Body of pancreas (tissue), 4 donors: ENCODE measurements around the gene PLXNA3. TPM values are rescaled to one million over a fixed set of nuclear protein-coding genes. Genes with fewer than 3 reads are reported as not detected.

ENCODE experiments used
- ATAC-seq: fragments of 150-250 bp; one replicate; pipeline ENCODE4 v1.9.1; 2016
- DNase-seq, 4 donors: peaks; one replicate each; pipeline ENCODE4 v3.0.0-alpha.2; 2019
- H3K27ac ChIP-seq, 4 donors: fragments of 200-600 bp; sonication (generic); 1 replicate in 3 of 4; 2 replicates in 1 of 4; pipeline versions ENCODE4 v1.5.1 to v1.6.1; 2016 to 2019; ENCODE audit warnings: mild to moderate bottlenecking in 1 of 4, mixed read lengths in 1 of 4, moderate library complexity in 1 of 4
- H3K27me3 ChIP-seq, 2 donors: fragments of 200-600 bp; sonication (generic); one replicate each; pipeline ENCODE4 v1.6.0; 2016; ENCODE audit warnings: mild to moderate bottlenecking in 1 of 2
- H3K36me3 ChIP-seq, 2 donors: fragments of 200-600 bp; sonication (generic); replicated peaks in 1 of 2; 2 replicates each; pipeline ENCODE4 v1.5.1; 2016; ENCODE audit warnings: low read depth in 2 of 2; ENCODE audit not compliant: insufficient read depth in 1 of 2
- H3K4me1 ChIP-seq: fragments of 200-600 bp; sonication (generic); one replicate; pipeline ENCODE4 v1.6.0; 2016
- H3K4me3 ChIP-seq, 2 donors: fragments of 200-600 bp; sonication (generic); 1 replicate in 1 of 2; 2 replicates in 1 of 2; pipeline ENCODE4 v1.5.1; 2016 to 2019
- H3K9me3 ChIP-seq, 3 donors: fragments of 200-600 bp; sonication (generic); 1 replicate in 2 of 3; 2 replicates in 1 of 3; pipeline ENCODE4 v1.5.1; 2016
- CTCF ChIP-seq, 7 experiments: fragments of 450-650 bp in 4 of 7; fragments of 200-600 bp in 3 of 7; sonication (generic) in 3 of 7; IDR thresholded peaks; one replicate each; pipeline ENCODE4 v1.5.1; 2016 to 2019; ENCODE audit warnings: antibody characterized with exemption in 7 of 7
- POLR2A ChIP-seq, 3 donors: fragments of 450-650 bp; IDR thresholded peaks; one replicate each; pipeline ENCODE4 v1.6.1; 2016; ENCODE audit warnings: antibody characterized with exemption in 3 of 3, mild to moderate bottlenecking in 2 of 3
- WGBS, 2 donors: methylation state at CpG; one replicate each; pipeline ENCODE4 v1.1.5; 2017; 5-methylcytosine and 5-hydroxymethylcytosine counted together
- intact Hi-C: fragments of 100-400 bp; cut with DNase I; formaldehyde crosslinking; loops from one replicate; pipeline ENCODE4 v1.15.1; 2023
- total RNA-seq, 2 donors: library from RNA; depleted of rRNA; stranded (reverse); fragments of >200 nt; gene quantifications; one replicate each; pipeline ENCODE4 v1.1.0, GENCODE V29; 2016

PLXNA3 gene
- total RNA-seq = 10 to 100 TPM in 1 of 2 donors, 1 to 10 TPM in 1; 7.3 to 19.1 TPM

DNA sequence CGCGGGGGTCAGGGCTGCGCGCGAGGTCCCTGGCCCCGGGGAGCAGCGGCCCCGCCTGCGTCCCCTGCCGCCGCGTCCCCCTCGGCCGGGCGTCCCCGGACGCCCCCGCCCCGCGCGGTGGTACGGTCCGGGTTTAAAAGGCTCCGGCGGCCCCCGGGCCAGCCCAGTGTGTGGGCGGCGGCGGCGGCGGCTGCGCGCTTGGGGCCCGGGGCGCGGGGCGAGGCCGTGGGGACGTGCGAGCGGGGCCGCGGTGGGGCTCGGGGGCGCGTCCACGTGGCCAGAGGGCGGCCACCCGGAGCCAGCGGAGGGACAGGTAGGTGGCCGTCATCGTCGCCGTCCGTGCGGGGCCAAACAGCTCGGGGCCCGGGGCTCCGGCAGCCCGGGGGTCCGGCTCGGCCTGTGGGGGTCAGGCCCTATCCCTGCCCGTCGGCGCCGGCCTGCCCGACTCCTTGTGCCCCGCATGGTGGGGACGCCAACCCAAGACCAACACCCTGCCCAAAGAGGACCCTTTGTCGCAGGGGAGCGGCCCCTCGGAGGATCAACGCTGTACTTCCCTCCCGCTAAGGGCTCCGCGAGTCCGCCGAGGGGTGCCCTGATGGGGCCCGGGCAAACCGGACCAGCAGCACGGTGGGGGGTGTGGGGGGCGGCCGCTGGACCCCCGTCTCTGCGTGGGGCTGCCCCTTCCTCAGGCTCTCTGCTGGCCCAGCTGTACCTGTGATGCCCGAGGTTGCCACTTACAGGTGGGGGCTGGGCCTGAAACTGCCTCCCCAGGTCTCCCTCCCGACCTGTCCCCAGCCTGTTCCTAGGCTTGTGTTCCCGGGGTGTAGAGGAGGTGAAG, at the start of gene PLXNA3:
PLXNA3 (plus strand) TSS at position 166 of the 838 bp plus-strand sequence. CDS start 1,903 bp downstream, outside the sequence.
- Histone ChIP-seq H3K9me3 (no peaks in the 10 kb centered on the region), H3K4me3 (peak within 1 kb of the TSS; percentile 15 to 31), H3K27ac (peak within 1 kb of the TSS; percentile 17 to 61 (median 48)), H3K4me1 (no peaks in the 10 kb centered on the region), H3K27me3 (no peaks in the 10 kb centered on the region), H3K36me3 (no peaks in the 10 kb centered on the region)
- 0% methylated on average over 2 to 18 of the region's 88 CpGs for WGBS, 2 donors
- intact Hi-C loops = no loop called here
- DNase-seq (peak in 3 of 4 donors; percentile 45 to 62 (median 48)), ATAC-seq (peak; percentile 82)
- TF ChIP-seq CTCF (IDR thresholded peaks at IDR 0.05) (no peak), POLR2A (IDR thresholded peaks at IDR 0.05) (peak in 1 of 3 donors; percentile 21)

DNA sequence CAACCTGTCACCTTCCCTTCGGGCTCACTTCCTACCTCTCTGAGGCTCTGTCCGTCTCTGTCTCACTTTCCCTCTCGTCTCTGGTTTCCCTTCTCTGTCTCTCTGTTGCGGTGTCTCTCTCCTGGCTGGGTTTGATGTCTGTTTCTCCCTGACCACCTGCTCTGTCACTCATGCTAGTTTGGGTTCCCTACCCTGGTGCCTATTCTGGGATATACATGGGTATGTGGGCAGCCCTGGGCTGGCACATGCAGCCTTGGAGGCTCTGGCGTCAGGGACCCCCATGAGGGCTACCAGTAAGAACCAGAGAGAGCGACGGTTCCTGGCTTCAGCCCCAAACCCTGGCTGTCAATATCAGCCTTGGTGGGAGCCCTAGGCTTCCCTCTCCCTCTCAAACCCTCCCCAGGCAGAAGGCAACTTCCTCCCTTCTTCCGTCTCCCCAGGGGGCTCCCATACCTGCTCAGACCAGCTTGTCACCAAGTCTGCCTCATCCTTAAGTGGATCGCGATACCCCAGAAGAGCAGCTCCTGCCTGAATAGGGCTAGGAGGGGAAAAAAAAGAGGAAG, 49.3 kb upstream of the PLXNA3 start:
- ATAC-seq (no peak), DNase-seq (no peak)
- 59 to 84% methylated on average over 5 to 10 of the region's 10 CpGs for WGBS, 2 donors
- no peaks in the 10 kb centered on the region for H3K36me3 ChIP-seq
- peaks cover 12% of the 10 kb centered on the region for H3K4me1 ChIP-seq
- no peak overlapping the region for H3K4me3 ChIP-seq
- no peaks in the 10 kb centered on the region for H3K27me3 ChIP-seq
- peak overlapping the region in 2 of 4 donors; percentile 36 to 63 for H3K27ac ChIP-seq
- intact Hi-C loops = no loop called here
- TF ChIP-seq POLR2A (IDR thresholded peaks at IDR 0.05) = no peak
- no peak for TF ChIP-seq CTCF (IDR thresholded peaks at IDR 0.05)
- no peaks in the 10 kb centered on the region for H3K9me3 ChIP-seq

DNA sequence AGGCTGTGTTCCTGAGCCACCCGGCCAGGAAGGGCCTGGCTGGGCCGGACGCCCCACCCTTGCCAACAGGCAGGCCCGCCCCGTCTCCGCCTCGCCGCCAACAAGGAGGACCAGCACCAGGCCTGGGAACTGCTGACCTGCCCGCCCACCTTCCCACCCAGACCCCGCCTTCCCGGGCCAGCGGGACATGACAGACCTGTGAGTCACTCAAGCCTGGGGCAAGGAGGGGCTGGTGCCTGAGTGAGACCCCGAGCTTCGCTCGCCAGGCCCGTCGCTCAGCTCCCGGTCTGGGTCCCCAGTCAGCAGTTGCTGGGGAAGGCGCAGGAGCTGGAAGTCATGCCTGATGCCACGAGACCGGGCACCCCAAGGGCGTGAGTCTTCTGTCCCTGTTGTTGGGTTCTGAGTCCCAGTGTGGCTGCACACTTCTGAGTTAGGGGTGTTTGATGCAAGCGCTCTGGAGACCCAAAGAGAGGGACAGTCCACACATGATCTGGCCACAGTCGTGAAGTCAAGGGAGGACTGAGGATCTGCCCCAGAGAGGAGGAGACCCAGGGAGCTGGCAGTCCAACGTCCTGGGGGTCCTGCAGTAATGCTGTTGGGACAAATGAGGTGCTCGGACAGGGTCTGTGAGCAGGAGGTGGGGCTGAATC, 48.7 kb upstream of the PLXNA3 start, which contains the start of gene DNASE1L1:
DNASE1L1 (minus strand) TSS at position 33 of the 650 bp plus-strand sequence. CDS start 3,686 bp downstream, outside the sequence.
- DNase-seq (peak; percentile 50 to 81 (median 74)), ATAC-seq (peak; percentile 22)
- intact Hi-C loops = no loop called here
- 64 to 67% methylated on average over 3 to 6 of the region's 26 CpGs for WGBS, 2 donors
- no peak within 1 kb of the TSS for H3K4me3 ChIP-seq
- no peaks in the 10 kb centered on the region for H3K36me3 ChIP-seq
- peaks cover 12% of the 10 kb centered on the region for H3K4me1 ChIP-seq
- peak within 1 kb of the TSS in 2 of 4 donors; percentile 36 to 63 for H3K27ac ChIP-seq
- no peaks in the 10 kb centered on the region for H3K9me3 ChIP-seq
- no peaks in the 10 kb centered on the region for H3K27me3 ChIP-seq
- TF ChIP-seq CTCF (IDR thresholded peaks at IDR 0.05) (no peak), POLR2A (IDR thresholded peaks at IDR 0.05) (peak in 1 of 3 donors; percentile 24)

- H3K27me3 ChIP-seq = no peaks in the 10 kb centered on the region
- 0% methylated on average over 6 of the region's 29 CpGs; no CpG with 5 or more reads in 1 of the 2 donors for WGBS, 2 donors
- H3K27ac ChIP-seq = peak overlapping the region; percentile 70 to 90 (median 80)
- no peaks in the 10 kb centered on the region for H3K36me3 ChIP-seq
- TF ChIP-seq POLR2A (IDR thresholded peaks at IDR 0.05) (peak in 1 of 3 donors; percentile 2), CTCF (IDR thresholded peaks at IDR 0.05) (no peak)
- H3K4me3 ChIP-seq = peak overlapping the region; percentile 52 to 76
- peak; percentile 74 for ATAC-seq
- DNase-seq = peak; percentile 44 to 76 (median 66)
- intact Hi-C loops = no loop called here
- H3K4me1 ChIP-seq = peaks cover 12% of the 10 kb centered on the region
- no peaks in the 10 kb centered on the region for H3K9me3 ChIP-seq
Measured at GRCh38 chrX:154411981-154412340, 46.1 kb upstream of the PLXNA3 start.
